ENCODE measurements around the gene GPR152.
"Not testable (repeated sequence)": the region's sequence is repeated elsewhere in the genome, so short reads cannot be mapped to it uniquely, and the experiment has no call there.

DNA sequence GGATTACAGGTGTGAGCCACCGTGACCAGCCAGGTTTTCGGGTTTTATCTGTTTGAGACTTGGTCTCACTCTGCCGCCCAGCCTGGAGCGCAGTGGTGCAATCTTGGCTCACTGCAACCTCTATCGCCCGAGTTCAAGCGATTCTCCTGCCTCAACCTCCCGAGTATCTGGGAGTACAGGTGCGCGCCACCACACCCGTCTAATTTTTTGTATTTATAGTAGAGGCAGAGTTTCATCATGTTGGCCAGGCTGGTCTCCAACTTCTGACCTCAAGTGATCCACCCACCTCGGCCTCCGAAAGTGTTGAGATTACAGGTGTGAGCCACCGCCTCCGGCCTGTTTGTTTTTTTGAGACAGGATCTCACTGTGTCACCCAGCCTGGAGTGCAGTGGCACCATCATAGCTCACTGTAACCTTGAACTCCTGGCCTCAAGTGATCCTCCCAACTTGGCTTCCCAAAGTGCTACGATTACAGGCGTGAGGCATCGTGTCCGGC, 25.1 kb downstream of the GPR152 start:
- not testable (repeated sequence) for TF ChIP-seq POLR2A, CTCF (IDR thresholded peaks at IDR 0.05)
